GM12892 (cell line): ENCODE measurements around the gene CLSTN2.

Experiments
- DNase-seq: peaks from one replicate; pipeline ENCODE4 v3.0.0; 2011; ENCODE audit not compliant: insufficient read length
- FAIRE-seq: peaks from 2 replicates; lab custom pipeline; 2011; peaks lifted over from hg19 to GRCh38; lab: Jason Lieb, UNC
- POLR2A ChIP-seq: IDR thresholded peaks from 2 replicates; pipeline ENCODE4 v1.6.1; 2011; ENCODE audit warnings: low read depth, low read length, control low read depth
- POLR2AphosphoS5 ChIP-seq: IDR thresholded peaks from 2 replicates; pipeline ENCODE4 v1.6.1; 2011; ENCODE audit warnings: low read depth, low read length, control low read depth
- TAF1 ChIP-seq: IDR thresholded peaks from 2 replicates; pipeline ENCODE4 v1.6.1; 2011; ENCODE audit warnings: low read depth, mild to moderate bottlenecking, control low read depth, low read length, borderline replicate concordance

The CLSTN2 gene

GRCh38 chr3:140459462-140459861 is 524.5 kb downstream of the CLSTN2 start:
- FAIRE-seq = no peak
- DNase-seq = no peak
- no peak for TF ChIP-seq POLR2A
- TF ChIP-seq POLR2AphosphoS5 = no peak
- no peak for TF ChIP-seq TAF1

- FAIRE-seq (no peak), DNase-seq (no peak)
- TF ChIP-seq TAF1 = no peak
- no peak for TF ChIP-seq POLR2A
- TF ChIP-seq POLR2AphosphoS5 = no peak
Observed at GRCh38 chr3:140461250-140461649, 526.3 kb downstream of the CLSTN2 start.

GRCh38 chr3:140463355-140463754 is 528.4 kb downstream of the CLSTN2 start:
- TF ChIP-seq POLR2AphosphoS5 (no peak), TAF1 (no peak), POLR2A (no peak)
- no peak for DNase-seq
- no peak for FAIRE-seq

- FAIRE-seq (no peak), DNase-seq (no peak)
- TF ChIP-seq TAF1 (no peak), POLR2AphosphoS5 (no peak), POLR2A (no peak)
Observed at GRCh38 chr3:140465988-140466387, 531.0 kb downstream of the CLSTN2 start.

GRCh38 chr3:140466535-140466934 is 531.5 kb downstream of the CLSTN2 start:
- TF ChIP-seq TAF1 = no peak
- TF ChIP-seq POLR2AphosphoS5 = no peak
- no peak for TF ChIP-seq POLR2A
- DNase-seq (no peak), FAIRE-seq (no peak)

GRCh38 chr3:140467104-140467577 is 532.2 kb downstream of the CLSTN2 start:
- TF ChIP-seq TAF1 (no peak), POLR2AphosphoS5 (no peak), POLR2A (no peak)
- DNase-seq (no peak), FAIRE-seq (no peak)

- FAIRE-seq = no peak
Observed at GRCh38 chr3:140467796-140468315, 532.9 kb downstream of the CLSTN2 start.

GRCh38 chr3:140468407-140468806 is 533.4 kb downstream of the CLSTN2 start:
- TF ChIP-seq POLR2AphosphoS5 (no peak), POLR2A (no peak), TAF1 (no peak)
- FAIRE-seq (no peak), DNase-seq (no peak)

More at GRCh38 chr3:140467796-140468315, 532.9 kb downstream of the CLSTN2 start:
- TF ChIP-seq POLR2A = no peak
- no peak for TF ChIP-seq POLR2AphosphoS5
- TF ChIP-seq TAF1 = no peak
- DNase-seq = no peak

GRCh38 chr3:140469491-140469890 is 534.5 kb downstream of the CLSTN2 start:
- no peak for TF ChIP-seq POLR2AphosphoS5
- no peak for TF ChIP-seq POLR2A
- no peak for TF ChIP-seq TAF1
- FAIRE-seq (no peak), DNase-seq (no peak)

- no peak for TF ChIP-seq TAF1
- TF ChIP-seq POLR2AphosphoS5 = no peak
- no peak for TF ChIP-seq POLR2A
- DNase-seq = no peak
- no peak for FAIRE-seq
Observed at GRCh38 chr3:140470211-140470610, 535.2 kb downstream of the CLSTN2 start.

GRCh38 chr3:140470962-140471361 is 536.0 kb downstream of the CLSTN2 start:
- TF ChIP-seq POLR2A = no peak
- no peak for TF ChIP-seq TAF1
- TF ChIP-seq POLR2AphosphoS5 = no peak

GRCh38 chr3:140472306-140473020 is 537.5 kb downstream of the CLSTN2 start:
- TF ChIP-seq POLR2AphosphoS5 (no peak), POLR2A (no peak), TAF1 (no peak)
- FAIRE-seq (no peak), DNase-seq (no peak)

More at GRCh38 chr3:140470962-140471361, 536.0 kb downstream of the CLSTN2 start:
- DNase-seq (no peak), FAIRE-seq (no peak)
